ENCODE measurements around the gene CHST10.

The CHST10 gene

GRCh38 chr2:100412881-100413321 lies 4.6 kb downstream of the CHST10 start:
- TF ChIP-seq, protein P1, sequence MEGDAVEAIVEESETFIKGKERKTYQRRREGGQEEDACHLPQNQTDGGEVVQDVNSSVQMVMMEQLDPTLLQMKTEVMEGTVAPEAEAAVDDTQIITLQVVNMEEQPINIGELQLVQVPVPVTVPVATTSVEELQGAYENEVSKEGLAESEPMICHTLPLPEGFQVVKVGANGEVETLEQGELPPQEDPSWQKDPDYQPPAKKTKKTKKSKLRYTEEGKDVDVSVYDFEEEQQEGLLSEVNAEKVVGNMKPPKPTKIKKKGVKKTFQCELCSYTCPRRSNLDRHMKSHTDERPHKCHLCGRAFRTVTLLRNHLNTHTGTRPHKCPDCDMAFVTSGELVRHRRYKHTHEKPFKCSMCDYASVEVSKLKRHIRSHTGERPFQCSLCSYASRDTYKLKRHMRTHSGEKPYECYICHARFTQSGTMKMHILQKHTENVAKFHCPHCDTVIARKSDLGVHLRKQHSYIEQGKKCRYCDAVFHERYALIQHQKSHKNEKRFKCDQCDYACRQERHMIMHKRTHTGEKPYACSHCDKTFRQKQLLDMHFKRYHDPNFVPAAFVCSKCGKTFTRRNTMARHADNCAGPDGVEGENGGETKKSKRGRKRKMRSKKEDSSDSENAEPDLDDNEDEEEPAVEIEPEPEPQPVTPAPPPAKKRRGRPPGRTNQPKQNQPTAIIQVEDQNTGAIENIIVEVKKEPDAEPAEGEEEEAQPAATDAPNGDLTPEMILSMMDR (IDR thresholded peaks at IDR 0.05) = no peak

- TF ChIP-seq, protein P1 (IDR thresholded peaks at IDR 0.05) = no peak
These were observed 5.0 kb downstream of the CHST10 start for GRCh38 chr2:100412466-100412865.

- TF ChIP-seq, protein P1 (IDR thresholded peaks at IDR 0.05) = no peak
These were observed 5.6 kb downstream of the CHST10 start for GRCh38 chr2:100411841-100412292.

- TF ChIP-seq, protein P1 (IDR thresholded peaks at IDR 0.05) = no peak
These were observed 7.4 kb downstream of the CHST10 start for GRCh38 chr2:100409975-100410647.

GRCh38 chr2:100409461-100409860 lies 8.0 kb downstream of the CHST10 start:
- TF ChIP-seq, protein P1 (IDR thresholded peaks at IDR 0.05) = no peak

- TF ChIP-seq, protein P1 (IDR thresholded peaks at IDR 0.05) = no peak
These were observed 8.5 kb downstream of the CHST10 start for GRCh38 chr2:100408941-100409340.

DNA sequence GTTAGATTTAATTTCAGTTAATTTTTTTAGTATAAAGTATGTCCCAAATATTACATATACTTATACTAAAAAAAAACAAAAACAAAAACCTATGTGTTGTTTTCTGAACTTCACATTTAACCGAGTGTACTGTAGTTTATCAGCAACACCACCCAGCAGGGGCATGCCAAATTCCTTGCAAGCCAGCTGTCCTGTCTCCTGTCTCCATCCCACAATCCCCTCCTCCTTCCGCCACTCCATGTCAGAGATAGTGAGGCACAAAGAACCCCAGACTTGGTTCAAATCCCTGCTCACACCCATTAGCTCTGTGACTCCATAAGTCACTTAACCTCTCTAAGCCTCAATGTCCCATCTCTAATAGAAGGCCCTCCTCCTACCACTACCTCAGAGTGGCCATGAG lies 9.4 kb downstream of the CHST10 start:
- TF ChIP-seq, protein P1 (IDR thresholded peaks at IDR 0.05) = no peak
